ENCODE results near the gene INAFM1.

DNA sequence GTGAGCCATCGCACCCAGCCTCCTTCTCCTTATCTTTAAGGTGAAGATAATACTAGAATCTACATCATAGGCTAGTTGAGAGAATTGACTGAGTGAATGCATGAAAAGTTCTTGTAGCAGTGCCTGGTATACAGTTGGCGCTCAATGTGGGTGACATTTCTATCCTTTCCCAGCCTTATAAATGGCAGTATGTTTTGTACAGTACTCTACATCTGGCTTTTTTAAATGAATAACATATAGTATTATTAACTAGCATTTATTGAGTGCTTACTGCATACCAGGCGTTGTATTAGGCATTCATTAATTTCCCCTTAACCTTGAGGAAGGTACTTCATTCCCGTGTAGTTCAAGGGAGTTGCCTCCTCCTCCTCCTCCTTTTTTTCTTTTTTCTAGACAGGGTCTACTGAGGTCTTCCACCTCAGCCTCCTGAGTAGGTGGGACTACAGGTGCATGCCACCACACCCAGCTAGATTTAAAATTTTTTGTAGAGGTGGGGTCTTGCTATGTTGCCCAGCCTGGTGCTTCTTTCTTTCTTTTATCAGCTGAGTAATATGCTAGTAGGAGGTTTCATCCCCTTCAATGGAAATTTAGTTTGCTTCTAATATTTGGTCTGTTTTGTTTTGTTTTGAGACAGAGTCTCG is 37.8 kb downstream of the INAFM1 start:
- TF ChIP-seq, protein P1, sequence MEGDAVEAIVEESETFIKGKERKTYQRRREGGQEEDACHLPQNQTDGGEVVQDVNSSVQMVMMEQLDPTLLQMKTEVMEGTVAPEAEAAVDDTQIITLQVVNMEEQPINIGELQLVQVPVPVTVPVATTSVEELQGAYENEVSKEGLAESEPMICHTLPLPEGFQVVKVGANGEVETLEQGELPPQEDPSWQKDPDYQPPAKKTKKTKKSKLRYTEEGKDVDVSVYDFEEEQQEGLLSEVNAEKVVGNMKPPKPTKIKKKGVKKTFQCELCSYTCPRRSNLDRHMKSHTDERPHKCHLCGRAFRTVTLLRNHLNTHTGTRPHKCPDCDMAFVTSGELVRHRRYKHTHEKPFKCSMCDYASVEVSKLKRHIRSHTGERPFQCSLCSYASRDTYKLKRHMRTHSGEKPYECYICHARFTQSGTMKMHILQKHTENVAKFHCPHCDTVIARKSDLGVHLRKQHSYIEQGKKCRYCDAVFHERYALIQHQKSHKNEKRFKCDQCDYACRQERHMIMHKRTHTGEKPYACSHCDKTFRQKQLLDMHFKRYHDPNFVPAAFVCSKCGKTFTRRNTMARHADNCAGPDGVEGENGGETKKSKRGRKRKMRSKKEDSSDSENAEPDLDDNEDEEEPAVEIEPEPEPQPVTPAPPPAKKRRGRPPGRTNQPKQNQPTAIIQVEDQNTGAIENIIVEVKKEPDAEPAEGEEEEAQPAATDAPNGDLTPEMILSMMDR (IDR thresholded peaks at IDR 0.05) = no peak
- TF ChIP-seq POLR2A (IDR thresholded peaks at IDR 0.05) = no peak

Measured in transverse colon (tissue), 3 donors.